Prostate gland (tissue), 2 donors: ENCODE results near the gene NR3C1.

ENCODE experiments used
- CTCF ChIP-seq, 4 experiments: fragments of 200-600 bp in 2 of 4; fragments of 450-650 bp in 2 of 4; sonication (generic) in 2 of 4; IDR thresholded peaks; 1 replicate in 3 of 4; 2 replicates in 1 of 4; pipeline ENCODE4 v1.5.1; 2016 to 2019; ENCODE audit warnings: antibody characterized with exemption in 4 of 4, mild to moderate bottlenecking in 2 of 4, moderate library complexity in 2 of 4
- POLR2AphosphoS5 ChIP-seq: sonication (generic); formaldehyde crosslinking; IDR thresholded peaks from one replicate; pipeline ENCODE4 v1.6.1; 2017; ENCODE audit warnings: antibody characterized with exemption

- TF ChIP-seq CTCF (IDR thresholded peaks at IDR 0.05): no peak
- no peak for TF ChIP-seq POLR2AphosphoS5
Observed at GRCh38 chr5:143258559-143259253, 144.8 kb downstream of the NR3C1 start.
